ENCODE measurements around the gene TRIM29. TPM values are rescaled to one million over a fixed set of nuclear protein-coding genes. Genes with fewer than 3 reads are reported as not detected.

TRIM29 gene
- total and polyA plus RNA-seq, 10 of the 15 experiments (the other 5 are each of a cell fraction or from before 2014, with no cell fraction given): 0.08 to 0.67 (median 0.26) TPM; not detected in 5

DNA sequence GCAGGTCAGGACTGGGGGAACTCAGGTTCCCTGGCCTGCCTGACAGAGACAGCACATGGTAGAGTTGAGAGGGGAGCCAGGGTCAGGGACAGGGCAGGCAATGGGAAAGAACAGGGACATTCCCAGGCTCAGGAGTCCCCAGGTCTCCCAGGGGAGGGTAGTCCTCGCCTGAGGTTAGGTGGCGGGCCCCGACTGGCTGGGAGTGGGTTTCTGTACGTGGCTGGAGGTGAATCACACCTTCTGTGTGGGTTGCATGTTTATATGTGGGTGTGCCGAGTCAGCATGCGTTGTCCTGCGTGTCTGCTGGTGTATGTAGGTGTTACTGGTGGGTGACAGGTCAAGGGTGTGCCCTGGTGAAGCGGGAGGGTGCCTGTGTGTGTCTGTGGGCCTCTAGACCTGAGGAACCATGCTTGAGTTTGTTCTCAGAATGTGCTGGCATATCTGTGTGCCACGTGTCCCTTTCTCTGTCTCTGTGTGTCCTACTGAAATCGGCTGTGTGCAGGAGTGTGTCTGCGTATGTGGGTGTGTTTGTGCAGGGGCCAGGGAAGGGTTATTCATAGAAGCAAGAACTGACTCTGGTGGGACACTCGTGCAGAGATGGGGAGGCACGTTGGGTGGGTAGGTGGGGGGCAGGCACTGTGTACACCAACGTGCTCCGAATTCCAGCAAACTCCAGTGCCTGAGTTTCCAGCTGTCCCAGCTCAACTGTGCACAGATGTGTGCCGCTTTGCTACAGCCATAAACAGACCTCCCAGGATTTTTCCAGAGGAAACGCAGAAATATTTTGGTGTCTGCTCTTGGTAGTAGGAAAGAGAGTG, 49.1 kb upstream of the TRIM29 start:
- FAIRE-seq: no peak
- no peaks in the 10 kb centered on the region for H3K79me2 ChIP-seq (ENCODE audit: control insufficient read depth, insufficient read depth, low read length)
- in situ Hi-C loops (cut with MboI): no loop called here
- ChIA-PET POLR2A (no interaction called here), SMC1A (ENCODE audit: uncharacterized antibody, unreplicated experiment) (interaction anchor here (0.9 kb wide), 1 partner anchor 37 kb away, joined by 4 read pairs; no protein-coding TSS in a partner anchor), CTCF (interaction anchor here (1.2 to 1.9 kb wide), 3 partner anchors 42 to 114 kb away, joined by 3 to 4 read pairs (median 4); no protein-coding TSS in a partner anchor), RAD21 (ENCODE audit: unreplicated experiment) (interaction anchor here (1.0 kb wide), 1 partner anchor 43 kb away, joined by 3 read pairs; no protein-coding TSS in a partner anchor)
- BruUV-seq (replicated peaks): no TSS peak
- no peak overlapping the region for H3K9ac ChIP-seq (ENCODE audit: control insufficient read depth, insufficient read depth, low read length)
- H3K4me1 ChIP-seq (ENCODE audit: control insufficient read depth, insufficient read depth, low read length): peaks cover 8% of the 10 kb centered on the region
- H3K27me3 ChIP-seq (replicated peaks in 1 of 2; ENCODE audit: control insufficient read depth in 2 of 2, insufficient read depth in 2 of 2, low read length in 1 of 2): no peaks in the 10 kb centered on the region; a peak in 3 of 4 replicates
- WGBS (ENCODE audit: insufficient coverage, insufficient replicate concordance, low lambda C conversion rate, missing lambda C conversion rate): 12% methylated on average over 17 of the region's 17 CpGs
- no peak overlapping the region for H2AFZ ChIP-seq (ENCODE audit: control insufficient read depth, low read depth, low read length)
- peak; percentile 84 for ATAC-seq
- no peak overlapping the region for H3K4me2 ChIP-seq (ENCODE audit: control insufficient read depth, insufficient read depth)
- intact Hi-C loops (cut with micrococcal nuclease; ENCODE audit: unreplicated experiment): no loop called here
- H3K27ac ChIP-seq (ENCODE audit: control insufficient read depth, insufficient read depth): no peak overlapping the region
- H4K20me1 ChIP-seq (ENCODE audit: control insufficient read depth, insufficient read depth): no peaks in the 10 kb centered on the region
- no peak overlapping the region for H3K4me3 ChIP-seq
- peak; percentile 50 for DNase-seq (ENCODE audit: low read depth, low spot score)
- H3K36me3 ChIP-seq (ENCODE audit: control insufficient read depth in 2 of 2, insufficient read depth in 2 of 2, low read length in 1 of 2): no peaks in the 10 kb centered on the region
- no peaks in the 10 kb centered on the region for H3K9me3 ChIP-seq (replicated peaks; ENCODE audit: control insufficient read depth, insufficient read depth, low read length)
- TF ChIP-seq RAD51 (IDR thresholded peaks at IDR 0.05) (peak; percentile 44; the same call in 1 of the 2 replicates), FOXK2 (IDR thresholded peaks at IDR 0.05) (peak; percentile 64), RB1 (IDR thresholded peaks at IDR 0.05; ENCODE audit: borderline replicate concordance) (no peak), ZNF274 (IDR thresholded peaks at IDR 0.05; ENCODE audit: insufficient read depth, insufficient read length) (no peak), ZNF217 (IDR thresholded peaks at IDR 0.05) (peak; percentile 37; the same call in 1 of the 2 replicates), NBN (IDR thresholded peaks at IDR 0.05) (peak; percentile 63), RAD21 (IDR thresholded peaks at IDR 0.05; ENCODE audit: insufficient read depth, low read depth, low read length) (no peak)
- TF ChIP-seq, protein P1, sequence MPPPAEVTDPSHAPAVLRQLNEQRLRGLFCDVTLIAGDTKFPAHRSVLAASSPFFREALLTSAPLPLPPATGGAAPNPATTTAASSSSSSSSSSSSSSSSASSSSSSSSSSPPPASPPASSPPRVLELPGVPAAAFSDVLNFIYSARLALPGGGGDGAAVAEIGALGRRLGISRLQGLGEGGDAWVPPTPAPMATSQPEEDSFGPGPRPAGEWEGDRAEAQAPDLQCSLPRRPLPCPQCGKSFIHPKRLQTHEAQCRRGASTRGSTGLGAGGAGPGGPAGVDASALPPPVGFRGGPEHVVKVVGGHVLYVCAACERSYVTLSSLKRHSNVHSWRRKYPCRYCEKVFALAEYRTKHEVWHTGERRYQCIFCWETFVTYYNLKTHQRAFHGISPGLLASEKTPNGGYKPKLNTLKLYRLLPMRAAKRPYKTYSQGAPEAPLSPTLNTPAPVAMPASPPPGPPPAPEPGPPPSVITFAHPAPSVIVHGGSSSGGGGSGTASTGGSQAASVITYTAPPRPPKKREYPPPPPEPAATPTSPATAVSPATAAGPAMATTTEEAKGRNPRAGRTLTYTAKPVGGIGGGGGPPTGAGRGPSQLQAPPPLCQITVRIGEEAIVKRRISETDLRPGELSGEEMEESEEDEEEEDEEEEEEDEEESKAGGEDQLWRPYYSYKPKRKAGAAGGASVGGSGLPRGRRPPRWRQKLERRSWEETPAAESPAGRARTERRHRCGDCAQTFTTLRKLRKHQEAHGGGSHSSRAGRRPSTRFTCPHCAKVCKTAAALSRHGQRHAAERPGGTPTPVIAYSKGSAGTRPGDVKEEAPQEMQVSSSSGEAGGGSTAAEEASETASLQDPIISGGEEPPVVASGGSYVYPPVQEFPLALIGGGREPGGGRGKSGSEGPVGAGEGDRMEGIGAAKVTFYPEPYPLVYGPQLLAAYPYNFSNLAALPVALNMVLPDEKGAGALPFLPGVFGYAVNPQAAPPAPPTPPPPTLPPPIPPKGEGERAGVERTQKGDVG (CRISPR knock-in tag; IDR thresholded peaks at IDR 0.05): no peak
- TF ChIP-seq, protein P2, sequence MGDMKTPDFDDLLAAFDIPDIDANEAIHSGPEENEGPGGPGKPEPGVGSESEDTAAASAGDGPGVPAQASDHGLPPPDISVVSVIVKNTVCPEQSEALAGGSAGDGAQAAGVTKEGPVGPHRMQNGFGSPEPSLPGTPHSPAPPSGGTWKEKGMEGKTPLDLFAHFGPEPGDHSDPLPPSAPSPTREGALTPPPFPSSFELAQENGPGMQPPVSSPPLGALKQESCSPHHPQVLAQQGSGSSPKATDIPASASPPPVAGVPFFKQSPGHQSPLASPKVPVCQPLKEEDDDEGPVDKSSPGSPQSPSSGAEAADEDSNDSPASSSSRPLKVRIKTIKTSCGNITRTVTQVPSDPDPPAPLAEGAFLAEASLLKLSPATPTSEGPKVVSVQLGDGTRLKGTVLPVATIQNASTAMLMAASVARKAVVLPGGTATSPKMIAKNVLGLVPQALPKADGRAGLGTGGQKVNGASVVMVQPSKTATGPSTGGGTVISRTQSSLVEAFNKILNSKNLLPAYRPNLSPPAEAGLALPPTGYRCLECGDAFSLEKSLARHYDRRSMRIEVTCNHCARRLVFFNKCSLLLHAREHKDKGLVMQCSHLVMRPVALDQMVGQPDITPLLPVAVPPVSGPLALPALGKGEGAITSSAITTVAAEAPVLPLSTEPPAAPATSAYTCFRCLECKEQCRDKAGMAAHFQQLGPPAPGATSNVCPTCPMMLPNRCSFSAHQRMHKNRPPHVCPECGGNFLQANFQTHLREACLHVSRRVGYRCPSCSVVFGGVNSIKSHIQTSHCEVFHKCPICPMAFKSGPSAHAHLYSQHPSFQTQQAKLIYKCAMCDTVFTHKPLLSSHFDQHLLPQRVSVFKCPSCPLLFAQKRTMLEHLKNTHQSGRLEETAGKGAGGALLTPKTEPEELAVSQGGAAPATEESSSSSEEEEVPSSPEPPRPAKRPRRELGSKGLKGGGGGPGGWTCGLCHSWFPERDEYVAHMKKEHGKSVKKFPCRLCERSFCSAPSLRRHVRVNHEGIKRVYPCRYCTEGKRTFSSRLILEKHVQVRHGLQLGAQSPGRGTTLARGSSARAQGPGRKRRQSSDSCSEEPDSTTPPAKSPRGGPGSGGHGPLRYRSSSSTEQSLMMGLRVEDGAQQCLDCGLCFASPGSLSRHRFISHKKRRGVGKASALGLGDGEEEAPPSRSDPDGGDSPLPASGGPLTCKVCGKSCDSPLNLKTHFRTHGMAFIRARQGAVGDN (IDR thresholded peaks at IDR 0.05): peak; percentile 53; the same call in 1 of the 2 replicates
- TF ChIP-seq, protein P3, sequence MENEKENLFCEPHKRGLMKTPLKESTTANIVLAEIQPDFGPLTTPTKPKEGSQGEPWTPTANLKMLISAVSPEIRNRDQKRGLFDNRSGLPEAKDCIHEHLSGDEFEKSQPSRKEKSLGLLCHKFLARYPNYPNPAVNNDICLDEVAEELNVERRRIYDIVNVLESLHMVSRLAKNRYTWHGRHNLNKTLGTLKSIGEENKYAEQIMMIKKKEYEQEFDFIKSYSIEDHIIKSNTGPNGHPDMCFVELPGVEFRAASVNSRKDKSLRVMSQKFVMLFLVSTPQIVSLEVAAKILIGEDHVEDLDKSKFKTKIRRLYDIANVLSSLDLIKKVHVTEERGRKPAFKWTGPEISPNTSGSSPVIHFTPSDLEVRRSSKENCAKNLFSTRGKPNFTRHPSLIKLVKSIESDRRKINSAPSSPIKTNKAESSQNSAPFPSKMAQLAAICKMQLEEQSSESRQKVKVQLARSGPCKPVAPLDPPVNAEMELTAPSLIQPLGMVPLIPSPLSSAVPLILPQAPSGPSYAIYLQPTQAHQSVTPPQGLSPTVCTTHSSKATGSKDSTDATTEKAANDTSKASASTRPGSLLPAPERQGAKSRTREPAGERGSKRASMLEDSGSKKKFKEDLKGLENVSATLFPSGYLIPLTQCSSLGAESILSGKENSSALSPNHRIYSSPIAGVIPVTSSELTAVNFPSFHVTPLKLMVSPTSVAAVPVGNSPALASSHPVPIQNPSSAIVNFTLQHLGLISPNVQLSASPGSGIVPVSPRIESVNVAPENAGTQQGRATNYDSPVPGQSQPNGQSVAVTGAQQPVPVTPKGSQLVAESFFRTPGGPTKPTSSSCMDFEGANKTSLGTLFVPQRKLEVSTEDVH (IDR thresholded peaks at IDR 0.05; ENCODE audit: low read depth, partially characterized antibody): no peak
- TF ChIP-seq, protein P4, sequence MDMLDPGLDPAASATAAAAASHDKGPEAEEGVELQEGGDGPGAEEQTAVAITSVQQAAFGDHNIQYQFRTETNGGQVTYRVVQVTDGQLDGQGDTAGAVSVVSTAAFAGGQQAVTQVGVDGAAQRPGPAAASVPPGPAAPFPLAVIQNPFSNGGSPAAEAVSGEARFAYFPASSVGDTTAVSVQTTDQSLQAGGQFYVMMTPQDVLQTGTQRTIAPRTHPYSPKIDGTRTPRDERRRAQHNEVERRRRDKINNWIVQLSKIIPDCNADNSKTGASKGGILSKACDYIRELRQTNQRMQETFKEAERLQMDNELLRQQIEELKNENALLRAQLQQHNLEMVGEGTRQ (IDR thresholded peaks at IDR 0.05; ENCODE audit: borderline replicate concordance, low read depth, low read length): peak; percentile 8; the same call in 1 of the 2 replicates
